Prostate gland (tissue), 2 donors: ENCODE results near the gene GAK.

Source experiments
- CTCF ChIP-seq, 4 experiments: fragments of 200-600 bp in 2 of 4; fragments of 450-650 bp in 2 of 4; sonication (generic) in 2 of 4; IDR thresholded peaks; 1 replicate in 3 of 4; 2 replicates in 1 of 4; pipeline ENCODE4 v1.5.1; 2016 to 2019; ENCODE audit warnings: antibody characterized with exemption in 4 of 4, mild to moderate bottlenecking in 2 of 4, moderate library complexity in 2 of 4
- POLR2AphosphoS5 ChIP-seq: sonication (generic); formaldehyde crosslinking; IDR thresholded peaks from one replicate; pipeline ENCODE4 v1.6.1; 2017; ENCODE audit warnings: antibody characterized with exemption

DNA sequence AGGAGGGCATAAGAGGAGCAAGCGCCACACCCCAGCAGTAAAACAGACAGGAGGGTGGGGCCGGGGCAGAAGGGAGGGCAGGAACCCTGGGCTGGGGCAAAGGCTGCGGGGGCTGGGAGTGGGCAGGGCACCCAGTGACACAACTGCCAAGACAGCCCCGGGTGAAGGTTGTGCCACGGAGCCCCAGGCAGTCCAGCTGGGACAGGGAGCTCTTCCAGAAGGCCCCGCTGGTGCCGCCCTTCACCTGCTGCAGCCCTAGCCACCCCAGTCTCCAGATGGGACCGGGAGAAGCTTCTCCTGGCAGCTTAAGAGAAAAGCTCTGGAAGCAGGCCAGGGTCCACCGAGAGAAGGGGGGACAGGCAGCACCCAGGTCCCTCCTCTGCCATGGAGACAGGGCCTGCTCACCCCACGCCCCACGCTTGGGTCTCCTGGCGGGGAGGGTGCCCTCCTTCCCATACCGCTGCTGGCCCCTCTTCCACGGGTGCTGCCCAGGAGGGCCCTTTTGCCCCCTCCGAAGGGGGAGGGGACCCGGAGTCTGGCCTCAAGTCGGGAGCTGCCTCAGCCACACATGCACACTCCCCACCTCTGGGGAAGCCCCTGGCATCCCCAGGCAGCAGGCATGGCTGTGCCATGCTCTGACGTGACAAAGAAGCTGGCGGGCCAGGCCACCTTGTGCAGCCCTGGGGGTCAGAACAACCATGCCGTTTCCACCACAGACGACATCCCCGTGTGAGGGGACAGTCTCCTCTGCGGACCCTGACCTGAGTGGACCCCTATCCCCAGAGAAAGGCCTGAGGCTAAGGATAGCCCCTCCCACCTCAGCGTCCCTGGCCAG, 39.8 kb upstream of the GAK start:
- no peak for TF ChIP-seq CTCF (IDR thresholded peaks at IDR 0.05)
- TF ChIP-seq POLR2AphosphoS5, result no peak
